ENCODE data around the gene TAMALIN.

DNA sequence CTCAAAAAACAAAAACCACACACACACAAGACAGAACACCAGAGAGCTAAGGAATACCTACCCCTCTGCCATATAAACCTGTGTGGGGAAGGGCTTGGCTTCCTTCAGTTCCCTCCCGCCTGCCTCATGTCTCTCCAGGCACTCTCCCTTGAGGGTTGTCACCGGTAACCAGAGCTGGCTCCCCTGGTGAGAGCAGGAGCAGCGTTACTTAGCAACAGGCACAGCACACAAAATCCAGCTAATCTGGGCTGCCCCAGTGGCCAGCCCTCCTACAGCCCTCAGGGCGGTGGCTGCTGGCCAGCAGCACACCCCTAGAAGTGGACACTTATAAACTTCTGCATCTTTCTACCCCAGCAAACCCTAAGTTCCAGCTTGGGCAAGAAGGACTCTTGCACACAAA is 22.9 kb downstream of the TAMALIN start:
- TF ChIP-seq, protein P1, sequence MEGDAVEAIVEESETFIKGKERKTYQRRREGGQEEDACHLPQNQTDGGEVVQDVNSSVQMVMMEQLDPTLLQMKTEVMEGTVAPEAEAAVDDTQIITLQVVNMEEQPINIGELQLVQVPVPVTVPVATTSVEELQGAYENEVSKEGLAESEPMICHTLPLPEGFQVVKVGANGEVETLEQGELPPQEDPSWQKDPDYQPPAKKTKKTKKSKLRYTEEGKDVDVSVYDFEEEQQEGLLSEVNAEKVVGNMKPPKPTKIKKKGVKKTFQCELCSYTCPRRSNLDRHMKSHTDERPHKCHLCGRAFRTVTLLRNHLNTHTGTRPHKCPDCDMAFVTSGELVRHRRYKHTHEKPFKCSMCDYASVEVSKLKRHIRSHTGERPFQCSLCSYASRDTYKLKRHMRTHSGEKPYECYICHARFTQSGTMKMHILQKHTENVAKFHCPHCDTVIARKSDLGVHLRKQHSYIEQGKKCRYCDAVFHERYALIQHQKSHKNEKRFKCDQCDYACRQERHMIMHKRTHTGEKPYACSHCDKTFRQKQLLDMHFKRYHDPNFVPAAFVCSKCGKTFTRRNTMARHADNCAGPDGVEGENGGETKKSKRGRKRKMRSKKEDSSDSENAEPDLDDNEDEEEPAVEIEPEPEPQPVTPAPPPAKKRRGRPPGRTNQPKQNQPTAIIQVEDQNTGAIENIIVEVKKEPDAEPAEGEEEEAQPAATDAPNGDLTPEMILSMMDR (conservative IDR thresholded peaks at IDR 0.05; ENCODE audit: low read depth, low read length) = no peak
- TF ChIP-seq EZH2phosphoT487 (IDR thresholded peaks at IDR 0.05; ENCODE audit: borderline replicate concordance, low read length) = no peak
